HG03565 (cell line): ENCODE measurements around the gene CASKIN1.
"Not testable (repeated sequence)": the region's sequence is repeated elsewhere in the genome, so short reads cannot be mapped to it uniquely, and the experiment has no call there.

Experiments used
- ATAC-seq: cut with Tn5 transposase; IDR thresholded peaks from one replicate; pipeline ENCODE4 v1.9.1; 2021; ENCODE audit warnings: mild to moderate bottlenecking, moderate library complexity; ENCODE audit not compliant: unreplicated experiment

CASKIN1 gene

DNA sequence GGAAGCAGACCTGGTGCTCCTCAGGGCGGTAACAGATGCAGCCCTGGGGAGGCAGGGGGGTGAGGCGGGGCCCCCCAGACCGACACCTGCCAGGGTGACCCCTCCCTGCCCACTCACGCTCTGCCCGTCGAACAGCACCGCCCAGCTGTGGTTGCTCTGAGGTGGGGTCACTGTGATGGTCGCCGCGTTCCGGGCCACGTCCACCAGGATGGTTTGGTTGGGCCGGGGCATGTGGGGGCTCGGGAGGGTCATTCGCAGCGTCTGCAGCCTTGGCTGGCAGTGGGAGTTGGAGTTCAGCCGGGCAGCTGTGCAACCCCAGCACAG is 13.6 kb upstream of the CASKIN1 start:
- no peak for ATAC-seq

- ATAC-seq: no peak
Observed at GRCh38 chr16:2209258-2210008, 13.0 kb upstream of the CASKIN1 start.

DNA sequence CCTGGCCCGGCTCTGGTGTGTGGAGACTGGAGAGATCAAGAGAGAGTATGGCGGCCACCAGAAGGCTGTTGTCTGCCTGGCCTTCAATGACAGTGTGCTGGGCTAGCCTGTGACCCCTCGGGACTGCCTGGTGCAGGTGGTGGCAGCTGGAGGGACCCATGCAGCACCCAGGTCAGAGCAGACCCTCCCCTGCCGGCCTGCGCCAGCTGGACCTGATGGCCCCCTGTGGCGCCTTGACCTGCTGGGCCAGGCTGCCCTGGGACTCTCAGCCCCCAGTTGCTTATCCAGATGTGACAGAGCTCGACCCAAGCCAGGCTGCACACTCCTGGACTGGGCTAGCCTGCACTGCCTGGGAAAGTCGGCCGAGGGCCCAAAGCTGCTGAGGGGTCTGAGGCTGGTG is 12.4 kb upstream of the CASKIN1 start:
- ATAC-seq: no peak

DNA sequence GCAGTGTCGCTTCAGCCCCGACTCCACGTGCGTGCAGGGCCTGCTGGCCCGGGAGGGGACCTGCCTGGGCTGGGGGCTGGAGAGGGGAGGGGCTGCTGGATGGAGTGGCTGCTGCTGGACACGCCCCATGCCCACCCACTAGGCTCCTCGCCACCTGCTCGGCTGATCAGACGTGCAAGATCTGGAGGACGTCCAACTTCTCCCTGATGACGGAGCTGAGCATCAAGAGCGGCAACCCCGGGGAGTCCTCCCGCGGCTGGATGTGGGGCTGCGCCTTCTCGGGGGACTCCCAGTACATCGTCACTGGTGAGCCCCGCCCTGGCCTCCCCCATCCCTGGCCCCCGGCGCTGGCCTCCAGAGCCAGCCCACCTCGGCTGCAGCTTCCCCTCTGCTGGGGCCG is 11.9 kb upstream of the CASKIN1 start:
- ATAC-seq: no peak

DNA sequence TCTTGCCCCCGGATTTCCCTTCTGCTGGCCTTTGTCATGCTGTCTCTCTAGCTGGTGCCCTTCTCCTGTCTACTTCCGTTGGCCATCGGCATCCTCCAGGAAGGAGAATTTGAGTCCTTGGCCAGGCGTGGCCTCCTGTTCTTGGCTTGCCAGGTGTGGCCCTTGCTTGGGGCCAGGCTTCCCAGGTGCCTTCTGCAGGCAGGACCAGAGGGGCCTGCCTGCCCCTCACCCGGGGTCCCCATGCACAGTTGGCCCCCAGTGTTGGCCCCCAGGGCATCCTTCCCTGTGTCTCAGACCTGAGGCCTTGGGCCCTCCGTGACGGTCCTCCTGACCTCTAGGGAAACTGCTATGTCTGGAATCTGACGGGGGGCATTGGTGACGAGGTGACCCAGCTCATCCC is 11.5 kb upstream of the CASKIN1 start:
- ATAC-seq: no peak

GRCh38 chr16:2206780-2207433 is 10.5 kb upstream of the CASKIN1 start:
- no peak for ATAC-seq

DNA sequence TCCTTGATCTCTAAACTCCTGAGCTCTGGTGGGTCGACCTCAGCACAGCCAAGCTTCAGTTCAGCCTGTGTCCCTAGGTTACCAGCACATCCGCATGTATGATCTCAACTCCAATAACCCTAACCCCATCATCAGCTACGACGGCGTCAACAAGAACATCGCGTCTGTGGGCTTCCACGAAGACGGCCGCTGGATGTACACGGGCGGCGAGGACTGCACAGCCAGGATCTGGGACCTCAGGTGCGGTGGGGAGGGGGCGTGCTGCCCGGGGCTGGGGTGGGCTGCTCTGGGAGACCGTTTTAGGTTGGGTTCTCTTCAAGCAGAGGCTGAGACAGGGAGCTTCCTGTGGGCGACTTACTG is 10.0 kb upstream of the CASKIN1 start:
- ATAC-seq: no peak

GRCh38 chr16:2205967-2206313 is 9.5 kb upstream of the CASKIN1 start:
- peak; percentile 15 for ATAC-seq

DNA sequence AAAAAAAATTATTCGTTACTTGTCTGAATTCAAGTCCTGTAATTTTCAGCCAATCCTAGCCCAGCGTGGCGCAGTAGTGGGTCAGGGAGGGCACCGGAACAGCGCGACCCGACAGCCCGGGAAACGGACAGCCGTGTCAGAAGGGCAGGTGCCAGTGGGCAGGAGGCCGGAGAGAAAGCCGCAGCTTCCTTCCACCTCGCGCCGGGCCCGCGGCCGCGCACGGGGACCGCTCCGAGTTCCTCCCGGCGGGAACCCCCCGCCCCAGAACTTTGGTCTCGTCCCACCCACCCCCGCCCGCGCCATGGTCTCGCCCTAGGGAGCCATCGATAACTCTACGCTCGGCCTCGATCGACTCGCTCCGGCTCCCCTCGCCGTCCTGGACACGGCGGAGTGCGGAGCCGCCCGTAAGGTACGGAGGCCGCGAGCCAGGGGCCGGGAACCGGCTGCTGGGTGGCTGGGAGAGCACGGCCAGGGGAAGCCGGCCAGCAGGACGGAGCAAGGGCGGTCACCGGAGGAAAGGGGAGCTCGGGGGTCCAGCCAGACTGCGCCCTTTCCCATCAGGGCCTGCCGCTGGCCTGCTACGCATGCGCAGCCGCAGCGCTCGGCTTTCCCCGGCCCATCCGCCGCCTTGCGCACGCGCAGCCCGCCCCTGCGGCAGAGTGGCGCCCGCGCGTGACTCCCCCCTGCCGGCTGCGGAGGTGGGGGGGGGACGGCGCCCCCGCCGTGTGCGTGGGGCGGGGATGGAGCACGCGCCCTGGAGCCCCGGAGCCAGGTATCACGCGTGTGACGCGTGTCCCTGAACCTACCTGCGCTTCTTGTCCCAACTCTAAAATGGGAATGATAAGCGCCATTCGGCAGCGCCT is 8.9 kb upstream of the CASKIN1 start, which contains the start of gene MLST8:
MLST8 (plus strand) TSS at position 351 of the 863 bp plus-strand sequence. CDS start 632 bp downstream, outside the sequence.
- ATAC-seq: peak; percentile 70

DNA sequence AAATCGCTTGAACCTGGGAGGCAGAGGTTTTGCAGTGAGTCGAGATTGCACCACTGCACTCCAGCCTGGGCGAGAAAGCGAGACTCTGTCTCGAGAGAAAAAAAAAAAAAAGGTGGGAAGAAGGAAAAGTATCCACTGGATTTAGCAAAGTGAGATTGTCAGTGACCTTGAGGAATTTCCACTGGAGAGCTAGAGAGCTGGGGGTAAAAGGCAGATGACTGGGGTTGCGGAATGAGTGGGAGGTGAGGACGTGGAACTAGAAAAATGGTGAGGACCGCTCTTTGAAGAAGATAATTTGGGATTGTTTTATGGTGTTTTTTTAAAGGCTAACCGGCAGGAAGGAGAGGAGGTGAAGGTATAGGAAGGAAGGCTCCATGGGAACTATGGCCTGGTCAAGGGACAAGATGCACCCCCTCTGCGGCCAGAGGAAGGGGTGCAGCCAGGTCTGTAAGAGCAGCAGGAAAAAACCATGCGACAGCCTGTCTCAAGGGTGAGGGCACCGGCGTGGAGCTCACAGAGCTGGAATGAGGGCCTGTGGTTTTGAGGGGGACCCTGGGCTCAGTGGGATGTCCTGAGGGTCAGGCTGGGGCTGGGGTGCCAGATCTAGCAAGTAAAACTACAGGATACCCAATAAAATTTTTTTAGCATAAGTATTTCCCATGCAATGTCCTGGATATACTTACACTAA is 8.2 kb upstream of the CASKIN1 start:
- ATAC-seq: no peak

- ATAC-seq: not testable (repeated sequence)
Observed at GRCh38 chr16:2203119-2203688, 6.8 kb upstream of the CASKIN1 start.

GRCh38 chr16:2200313-2200712 is 3.9 kb upstream of the CASKIN1 start:
- ATAC-seq: no peak

DNA sequence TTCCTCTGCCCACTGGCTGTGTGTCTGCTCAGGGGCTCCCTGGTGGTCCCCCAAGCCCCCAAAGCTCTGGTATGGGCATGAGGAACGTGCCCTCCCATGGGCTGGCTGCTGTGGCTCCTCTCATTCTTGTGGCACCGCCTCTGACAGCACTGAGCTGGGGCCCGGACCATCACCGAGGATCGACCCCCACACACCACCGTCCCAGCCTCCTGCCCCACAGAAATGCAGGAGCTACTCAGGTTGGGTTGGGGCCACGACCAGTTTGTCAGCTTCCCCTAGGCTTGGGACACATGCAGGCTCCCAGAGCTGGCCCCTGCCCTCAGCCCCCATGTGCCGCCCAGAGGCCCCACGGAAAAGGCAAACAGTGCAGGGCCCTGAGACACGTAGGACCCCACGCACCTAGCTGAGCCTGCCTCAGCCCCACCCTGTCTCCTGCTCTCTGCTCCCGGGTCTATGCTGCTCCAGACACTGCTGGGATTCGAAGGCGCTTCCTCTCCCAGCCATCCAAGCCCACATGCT is 3.3 kb upstream of the CASKIN1 start:
- no peak for ATAC-seq

- no peak for ATAC-seq
Observed at GRCh38 chr16:2199095-2199494, 2.7 kb upstream of the CASKIN1 start.

GRCh38 chr16:2198283-2198682 is 1.9 kb upstream of the CASKIN1 start:
- no peak for ATAC-seq

DNA sequence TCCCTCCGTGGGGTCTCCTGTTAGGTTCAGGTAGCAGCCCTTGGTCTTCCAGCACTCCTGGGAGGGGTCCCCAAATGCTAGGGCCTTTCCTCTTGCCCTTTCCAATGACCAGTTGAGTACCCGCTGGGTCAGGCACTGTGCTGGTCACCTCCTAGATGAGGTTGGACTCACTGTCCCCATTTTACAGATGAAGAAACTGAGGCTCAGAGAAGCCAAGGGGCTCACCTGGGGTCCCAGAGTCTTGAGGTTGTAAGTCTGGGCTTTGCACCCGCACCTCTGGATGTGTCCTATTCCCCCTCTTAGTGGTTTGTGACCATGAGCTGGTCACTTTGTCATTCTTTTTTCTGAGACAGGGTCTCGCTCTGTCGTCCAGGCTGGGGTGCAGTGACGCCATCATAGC is 1.4 kb upstream of the CASKIN1 start:
- ATAC-seq: no peak

DNA sequence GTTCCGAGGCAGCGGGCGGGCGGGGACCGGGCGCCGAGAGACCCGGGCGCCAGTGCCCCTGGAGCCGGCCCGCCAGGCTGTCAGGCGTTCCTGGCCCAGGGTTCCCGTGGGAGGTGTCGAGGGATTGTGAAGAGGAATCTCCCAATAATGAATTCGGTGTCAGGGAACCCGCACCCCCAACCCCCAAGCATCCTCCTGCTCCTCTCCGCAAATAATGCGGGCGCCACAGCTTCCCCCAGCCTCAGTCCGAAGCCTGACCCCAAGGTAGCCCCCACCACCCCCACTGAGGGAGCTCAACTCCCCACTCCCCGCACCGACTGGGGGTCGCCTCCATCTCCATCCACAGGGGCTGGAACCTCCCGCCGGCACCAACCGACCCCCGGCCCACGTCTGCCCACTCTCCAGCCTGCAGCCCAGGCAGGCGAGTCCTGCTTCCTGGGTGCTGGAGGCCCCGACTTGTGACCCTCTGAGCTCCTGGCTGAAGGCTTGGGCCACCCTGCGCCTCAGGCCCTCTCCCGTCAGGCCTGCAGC is 641 bp upstream of the CASKIN1 start:
- ATAC-seq: no peak

- no peak for ATAC-seq
Observed at GRCh38 chr16:2195322-2196161, 863 bp downstream of the CASKIN1 start.

DNA sequence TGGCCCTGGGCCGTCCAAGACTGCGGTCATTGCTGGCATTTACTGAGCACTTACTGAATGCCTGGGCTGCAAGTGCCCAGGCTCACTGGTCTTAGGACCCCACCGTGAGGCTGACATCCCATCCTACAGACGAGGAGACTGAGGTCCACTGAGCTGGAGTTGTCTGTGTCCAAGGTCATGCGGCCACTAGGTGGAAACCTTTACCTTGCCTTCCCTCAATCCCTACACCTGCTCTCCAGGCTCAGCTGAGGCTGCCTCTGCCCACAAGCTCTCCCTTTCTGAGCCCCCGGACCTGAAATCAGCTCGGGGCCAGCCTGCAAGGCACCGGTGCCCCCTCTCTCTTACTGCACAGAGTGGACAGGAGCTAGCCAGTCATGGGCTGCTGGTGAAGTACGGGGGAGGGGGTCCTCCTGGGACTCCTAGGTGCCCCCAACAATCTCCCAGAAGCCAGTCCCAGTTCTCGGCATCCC is 1.5 kb downstream of the CASKIN1 start:
- no peak for ATAC-seq
